AG04450 (cell line): ENCODE measurements around the gene RASA3. TPM values are rescaled to one million over a fixed set of nuclear protein-coding genes. Genes with fewer than 3 reads are reported as not detected.

Source experiments
- CTCF ChIA-PET: fragments of 300-600, 350-600 bp; formaldehyde crosslinking; extraction: SDS; loops from one replicate; lab custom pipeline; 2022; ENCODE audit warnings: antibody characterized with exemption, inconsistent platforms; lab: Charles Lee
- POLR2A ChIA-PET: fragments of 350-600 bp; formaldehyde crosslinking; extraction: SDS; loops from one replicate; lab custom pipeline; 2021; ENCODE audit warnings: antibody characterized with exemption, inconsistent platforms; lab: Yijun Ruan, JAX
- DNase-seq: peaks from one replicate; pipeline ENCODE4 v3.0.0-alpha.2; 2011; ENCODE audit warnings: low read depth, low spot score
- H3K27ac ChIP-seq: one replicate; pipeline ENCODE4 v1.5.1; 2012; ENCODE audit warnings: low read depth, low read length, control low read depth
- H3K27me3 ChIP-seq: one replicate; pipeline ENCODE4 v1.6.0; 2012; ENCODE audit warnings: low read length; ENCODE audit not compliant: control insufficient read depth, insufficient read depth
- H3K4me3 ChIP-seq: 2 replicates; pipeline ENCODE4 v1.5.1; 2011; ENCODE audit warnings: mild to moderate bottlenecking, low read depth, low read length, control low read depth
- H3K9me3 ChIP-seq: 2 replicates; pipeline ENCODE4 v1.5.1; 2012; ENCODE audit warnings: low read length; ENCODE audit not compliant: control insufficient read depth, insufficient read depth
- CTCF ChIP-seq: IDR thresholded peaks from 2 replicates; pipeline ENCODE4 v1.5.1; 2011; ENCODE audit warnings: low read depth, low read length, control low read depth, inconsistent platforms
- polyA plus RNA-seq: library from polyadenylated mRNA; depleted of rRNA; stranded (reverse); fragments of >200 nt; gene quantifications from 2 replicates; pipeline ENCODE4 v1.2.3, GENCODE V29; 2011

RASA3 gene
- polyA plus RNA-seq, 1 experiment: 25.2 TPM

DNA sequence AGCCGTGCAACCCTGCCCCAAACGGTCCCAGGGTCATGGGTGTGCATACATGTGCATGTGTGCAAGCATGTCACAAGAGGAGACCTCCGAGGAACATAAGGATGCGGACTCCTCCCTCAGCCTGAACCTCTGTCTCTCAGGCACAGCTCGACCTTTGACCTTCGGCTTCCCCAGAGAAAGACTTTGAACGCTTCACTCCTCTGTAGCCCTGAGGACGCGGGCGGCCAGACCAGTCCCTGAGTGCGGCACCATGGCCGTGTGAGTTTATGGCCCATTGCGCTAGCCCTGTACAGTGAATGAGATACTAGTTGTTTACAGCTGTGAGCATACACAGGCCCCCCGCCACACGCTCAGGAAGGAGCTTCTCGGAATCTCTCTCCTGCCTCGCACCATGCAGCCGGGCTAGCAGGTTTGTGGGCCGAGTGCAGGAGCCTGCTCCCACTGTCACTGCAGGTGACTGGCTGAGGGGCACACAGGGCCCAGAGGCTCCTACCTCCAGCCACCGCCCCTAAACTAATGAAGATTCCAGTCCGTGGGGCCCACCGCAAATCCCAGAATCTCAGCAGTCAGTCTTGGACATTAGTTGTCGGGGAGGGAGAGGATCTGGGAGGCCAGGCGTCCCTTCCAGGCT, 10.8 kb downstream of the RASA3 start:
- Histone ChIP-seq H3K9me3 (peaks cover 11% of the 10 kb centered on the region; the same call in 1 of the 2 replicates), H3K27ac (peak overlapping the region; percentile 2), H3K27me3 (no peaks in the 10 kb centered on the region), H3K4me3 (no peak overlapping the region)
- TF ChIP-seq CTCF: no peak
- ChIA-PET CTCF (no interaction called here), POLR2A (interaction anchor here (1.3 kb wide), 1 partner anchor 11 kb away, joined by 5 read pairs; no protein-coding TSS in a partner anchor)
- no peak for DNase-seq

DNA sequence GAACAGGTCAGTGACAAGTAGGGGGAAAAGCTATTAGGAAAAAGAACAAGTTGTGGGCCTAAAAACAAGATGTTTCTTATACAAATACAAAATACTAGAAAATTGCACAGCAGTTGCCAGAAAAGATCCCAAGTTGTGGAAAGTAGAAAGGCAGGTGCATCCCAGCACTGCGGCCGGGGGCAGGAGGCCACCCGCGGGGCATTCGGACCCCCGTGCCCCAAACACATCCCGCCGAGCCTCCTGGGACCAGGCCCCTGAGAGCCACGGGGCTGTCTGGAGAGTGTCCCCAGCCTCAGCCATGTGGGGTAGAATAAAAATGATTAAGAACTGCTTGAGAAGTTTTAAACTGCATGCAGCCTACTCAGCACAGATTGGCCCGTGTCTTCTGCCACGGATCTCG, 11.4 kb downstream of the RASA3 start:
- peak overlapping the region; percentile 67 for H3K27ac ChIP-seq
- TF ChIP-seq CTCF: no peak
- peaks cover 11% of the 10 kb centered on the region; the same call in 1 of the 2 replicates for H3K9me3 ChIP-seq
- ChIA-PET POLR2A (no interaction called here), CTCF (no interaction called here)
- no peak for DNase-seq
- H3K27me3 ChIP-seq: no peaks in the 10 kb centered on the region
- H3K4me3 ChIP-seq: no peak overlapping the region

- H3K27ac ChIP-seq: peak overlapping the region; percentile 67
- TF ChIP-seq CTCF: no peak
- no peak overlapping the region for H3K4me3 ChIP-seq
- peaks cover 9% of the 10 kb centered on the region; the same call in 1 of the 2 replicates for H3K9me3 ChIP-seq
- DNase-seq: no peak
- ChIA-PET CTCF (no interaction called here), POLR2A (no interaction called here)
- no peaks in the 10 kb centered on the region for H3K27me3 ChIP-seq
Measured at GRCh38 chr13:114120591-114121011, 11.8 kb downstream of the RASA3 start.

DNA sequence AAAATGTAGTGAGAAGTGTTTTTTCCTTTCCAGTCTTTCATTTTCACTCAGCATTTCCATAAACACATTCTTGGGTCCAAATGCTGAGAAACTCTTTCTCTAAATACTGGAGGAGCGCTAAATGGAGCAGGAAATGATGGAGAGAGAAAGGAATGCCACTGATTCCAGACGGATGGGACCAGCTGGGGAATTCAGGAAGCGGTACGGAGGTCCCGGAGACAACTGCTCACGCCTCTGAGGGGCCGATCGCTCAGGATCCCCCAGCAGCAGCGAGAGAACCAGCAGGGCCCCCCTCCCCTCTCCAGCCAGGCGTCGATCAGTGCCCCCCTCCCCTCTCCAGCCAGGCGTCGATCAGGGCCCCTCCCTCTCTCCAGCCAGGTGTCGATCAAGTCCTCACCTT, 13.2 kb downstream of the RASA3 start:
- DNase-seq: peak; percentile 85
- Histone ChIP-seq H3K9me3 (no peaks in the 10 kb centered on the region; the same call in 1 of the 2 replicates), H3K4me3 (peak overlapping the region; percentile 37), H3K27ac (peak overlapping the region; percentile 98), H3K27me3 (no peaks in the 10 kb centered on the region)
- ChIA-PET POLR2A (interaction anchor here (0.6 to 1.9 kb wide), 6 partner anchors 10 to 82 kb away, joined by 3 to 15 read pairs (median 5); no protein-coding TSS in a partner anchor), CTCF (no interaction called here)
- TF ChIP-seq CTCF: no peak

DNA sequence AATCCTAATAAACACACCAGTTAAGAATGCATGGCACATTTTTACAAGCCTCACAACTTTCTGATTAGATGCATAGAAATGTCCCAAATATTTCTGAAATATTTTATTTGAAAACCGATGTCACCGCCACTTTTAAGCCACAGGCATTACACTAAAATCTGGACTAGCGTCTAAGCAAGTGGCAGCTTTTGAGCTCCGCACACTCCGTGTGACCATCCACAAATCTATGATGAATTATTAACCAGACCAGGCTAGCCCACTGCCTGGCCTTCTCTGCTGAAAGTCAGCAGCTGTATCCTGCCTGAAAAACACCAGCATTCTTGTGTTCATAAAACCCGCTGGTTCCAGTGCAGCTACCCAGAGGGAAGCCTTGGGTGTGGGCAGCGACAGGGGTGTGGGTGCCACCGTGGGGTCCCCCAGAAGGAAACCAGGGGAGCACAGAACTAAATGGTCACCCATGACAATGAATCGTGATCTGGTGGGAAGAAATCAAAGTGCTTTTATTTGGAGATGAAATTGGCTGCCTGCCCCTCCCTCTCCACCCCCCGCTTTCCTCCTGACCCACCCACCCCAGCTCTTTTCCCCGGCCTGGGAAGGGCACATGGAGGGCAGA, 13.8 kb downstream of the RASA3 start:
- H3K4me3 ChIP-seq: peak overlapping the region; percentile 37
- DNase-seq: no peak
- TF ChIP-seq CTCF: no peak
- no peaks in the 10 kb centered on the region for H3K27me3 ChIP-seq
- H3K9me3 ChIP-seq: no peaks in the 10 kb centered on the region; the same call in 1 of the 2 replicates
- ChIA-PET CTCF (no interaction called here), POLR2A (interaction anchor here (0.6 to 1.9 kb wide), 8 partner anchors 10 to 297 kb away, joined by 3 to 15 read pairs (median 3); no protein-coding TSS in a partner anchor)
- peak overlapping the region; percentile 98 for H3K27ac ChIP-seq
